Activated CD8-positive, alpha-beta memory T cell treated with anti-CD3 and anti-CD28 coated beads, Interleukin-2, amount 50 U/mL, for 48 hours (primary cell): ENCODE results near the gene GATA5.
"Not testable (repeated sequence)": the region's sequence is repeated elsewhere in the genome, so short reads cannot be mapped to it uniquely, and the experiment has no call there.

ENCODE experiments used
- DNase-seq: peaks from one replicate; pipeline ENCODE4 v3.0.0-alpha.2; 2020

Gene GATA5

DNA sequence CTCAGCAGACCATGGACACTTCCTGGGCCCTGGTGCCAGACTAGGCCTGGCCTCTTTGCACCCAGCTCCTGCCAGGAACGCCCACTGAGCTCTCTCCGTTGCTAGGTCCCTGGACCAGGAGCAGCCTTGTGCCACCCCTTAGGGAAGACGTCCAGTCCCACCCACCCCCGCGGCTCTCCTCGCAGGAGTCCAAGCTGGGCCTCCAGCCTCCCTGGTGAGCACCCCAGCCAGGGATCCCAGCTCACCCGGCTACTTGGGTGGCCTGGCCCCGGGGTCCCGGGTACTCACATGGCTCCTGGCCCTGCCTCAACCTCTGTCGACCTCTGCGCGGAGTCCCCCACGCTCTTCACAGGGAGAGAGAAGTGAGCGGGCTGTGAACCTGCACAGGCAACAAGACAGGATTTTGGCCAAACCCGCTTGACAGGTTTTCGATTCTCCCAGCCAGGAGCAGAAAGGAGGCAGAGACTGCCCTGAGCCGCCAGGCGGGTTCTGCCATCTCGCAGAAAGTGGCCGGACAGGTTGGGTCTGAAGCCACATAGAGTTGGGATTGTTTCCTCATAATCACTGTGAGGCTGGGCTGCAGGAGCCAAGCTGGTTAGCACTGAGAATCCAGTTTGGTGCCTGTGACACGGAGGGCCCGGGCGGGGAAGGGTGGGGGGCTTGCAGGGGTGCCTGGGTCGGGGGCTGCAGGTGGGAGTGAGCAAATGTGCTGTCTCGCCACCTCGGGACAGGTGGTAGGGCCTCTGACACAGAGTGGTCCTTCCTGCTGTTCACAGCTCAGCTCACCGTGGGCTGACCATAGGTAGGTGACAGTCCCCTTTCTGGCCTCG is 48.4 kb downstream of the GATA5 start, which contains the start of gene RBBP8NL:
Gene RBBP8NL, minus strand, starts transcription at position 368 of the 830 bp plus-strand sequence. CDS start 7,892 bp downstream, outside the sequence.
- DNase-seq: no peak

DNA sequence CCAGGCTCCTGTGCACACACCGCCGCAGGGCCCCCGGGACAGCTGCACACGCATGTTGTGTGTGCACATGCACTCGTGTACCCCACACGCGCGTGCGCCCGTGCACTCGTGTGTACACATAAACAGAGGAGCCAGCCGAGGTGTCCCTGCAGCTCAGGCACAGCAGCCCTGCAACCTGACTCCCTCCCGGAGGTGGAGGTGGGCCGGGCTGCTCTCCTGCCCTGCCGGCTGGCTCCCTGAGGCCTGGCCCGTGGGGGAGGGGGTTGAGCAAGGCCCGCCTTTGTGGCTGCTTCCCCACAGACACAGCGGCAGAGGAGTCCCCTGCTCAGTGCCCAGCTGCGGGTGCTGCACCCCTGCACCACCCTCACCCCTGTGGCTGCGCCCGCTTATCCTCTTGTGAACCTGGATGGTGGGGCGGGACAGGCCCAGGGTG is 49.1 kb downstream of the GATA5 start:
- DNase-seq: no peak

DNA sequence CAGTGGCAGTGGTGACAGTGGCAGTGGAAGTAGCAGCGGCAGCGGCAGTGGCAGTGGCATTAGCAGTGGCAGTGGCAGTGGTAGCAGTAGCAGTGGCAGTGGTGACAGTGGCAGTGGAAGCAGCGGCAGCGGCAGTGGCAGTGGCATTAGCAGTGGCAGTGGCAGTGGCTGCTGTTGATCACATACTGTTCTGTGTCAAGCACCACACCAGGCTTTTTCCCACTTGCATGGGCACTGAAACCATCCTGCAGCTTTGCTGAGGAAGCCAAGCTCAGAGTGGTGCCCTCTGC is 49.8 kb downstream of the GATA5 start:
- DNase-seq: not testable (repeated sequence)

GRCh38 chr20:62425281-62426058 is 50.3 kb downstream of the GATA5 start:
- no peak for DNase-seq

GRCh38 chr20:62424249-62425107 is 51.3 kb downstream of the GATA5 start:
- DNase-seq: no peak

DNA sequence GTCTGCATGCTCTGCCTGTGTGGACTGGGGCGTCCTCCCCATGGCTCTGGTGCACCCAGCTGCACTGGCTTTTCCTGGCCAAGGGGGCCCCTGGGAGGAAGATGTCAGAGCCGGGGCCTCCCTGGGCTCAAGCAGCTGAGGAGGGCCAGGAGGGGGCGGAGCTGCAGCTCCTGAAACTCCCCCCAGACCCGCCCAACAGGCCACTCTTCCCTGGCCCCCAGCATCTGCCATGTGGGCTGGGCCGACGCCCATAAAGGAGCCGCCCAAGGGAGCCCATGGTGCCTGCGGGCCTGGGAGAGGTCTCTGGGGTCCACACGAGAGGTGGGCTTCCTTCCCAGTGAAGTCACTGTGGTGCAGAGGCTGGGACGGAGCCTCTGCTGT is 52.5 kb downstream of the GATA5 start:
- DNase-seq: no peak

DNA sequence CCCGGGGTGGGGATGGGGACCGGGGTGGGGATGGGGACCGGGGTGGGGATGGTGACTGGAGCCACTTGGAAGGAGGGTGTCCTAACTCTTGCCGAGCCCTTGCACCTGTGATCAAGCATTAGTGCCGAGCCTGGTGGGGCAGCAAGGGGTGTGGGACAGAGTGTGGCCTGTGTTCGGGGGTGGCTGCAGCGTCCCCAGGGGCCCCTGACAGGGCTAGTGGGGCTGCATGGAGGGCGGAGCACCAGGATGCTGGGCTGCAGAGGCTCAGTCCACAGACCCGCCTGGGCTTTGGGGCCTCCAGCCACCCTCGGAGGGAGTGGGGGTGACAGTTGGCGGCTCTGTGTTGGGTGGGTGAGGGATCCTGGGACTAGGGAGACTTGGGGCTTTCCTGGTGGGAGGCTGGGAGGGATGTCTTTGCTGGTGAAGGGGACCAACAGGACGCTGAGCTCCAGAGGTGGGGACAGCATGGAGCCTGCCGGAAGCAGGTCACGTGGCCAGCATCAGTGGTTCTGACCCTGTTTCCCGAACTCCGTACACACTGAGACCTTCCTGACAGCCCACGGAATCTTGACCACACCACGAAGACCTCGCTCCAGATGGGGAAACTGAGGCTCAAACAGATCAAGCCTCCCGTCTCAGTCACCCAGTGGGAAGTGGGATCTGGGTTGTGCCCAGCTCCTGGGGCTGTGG is 53.0 kb downstream of the GATA5 start:
- no peak for DNase-seq

DNA sequence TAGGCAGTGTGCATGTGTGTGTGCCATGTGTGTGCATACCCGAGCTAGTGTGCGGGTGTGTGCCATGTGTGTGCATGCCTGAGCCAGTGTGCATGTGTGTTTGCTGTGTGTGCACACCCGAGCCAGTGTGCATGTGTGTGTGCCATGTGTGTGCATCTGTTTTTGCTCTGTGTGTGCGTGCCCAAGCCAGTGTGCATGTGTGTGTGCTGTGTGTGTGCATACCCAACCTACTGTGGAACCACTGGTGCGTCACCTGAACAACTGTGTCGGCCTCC is 54.1 kb downstream of the GATA5 start:
- no peak for DNase-seq

GRCh38 chr20:62420846-62421715 is 54.7 kb downstream of the GATA5 start:
- no peak for DNase-seq

- DNase-seq: no peak
These were observed 56.0 kb downstream of the GATA5 start for GRCh38 chr20:62419759-62420158.

- no peak for DNase-seq
These were observed 56.9 kb downstream of the GATA5 start for GRCh38 chr20:62418709-62419487.

- DNase-seq: no peak
These were observed 57.6 kb downstream of the GATA5 start for GRCh38 chr20:62417981-62418708.

DNA sequence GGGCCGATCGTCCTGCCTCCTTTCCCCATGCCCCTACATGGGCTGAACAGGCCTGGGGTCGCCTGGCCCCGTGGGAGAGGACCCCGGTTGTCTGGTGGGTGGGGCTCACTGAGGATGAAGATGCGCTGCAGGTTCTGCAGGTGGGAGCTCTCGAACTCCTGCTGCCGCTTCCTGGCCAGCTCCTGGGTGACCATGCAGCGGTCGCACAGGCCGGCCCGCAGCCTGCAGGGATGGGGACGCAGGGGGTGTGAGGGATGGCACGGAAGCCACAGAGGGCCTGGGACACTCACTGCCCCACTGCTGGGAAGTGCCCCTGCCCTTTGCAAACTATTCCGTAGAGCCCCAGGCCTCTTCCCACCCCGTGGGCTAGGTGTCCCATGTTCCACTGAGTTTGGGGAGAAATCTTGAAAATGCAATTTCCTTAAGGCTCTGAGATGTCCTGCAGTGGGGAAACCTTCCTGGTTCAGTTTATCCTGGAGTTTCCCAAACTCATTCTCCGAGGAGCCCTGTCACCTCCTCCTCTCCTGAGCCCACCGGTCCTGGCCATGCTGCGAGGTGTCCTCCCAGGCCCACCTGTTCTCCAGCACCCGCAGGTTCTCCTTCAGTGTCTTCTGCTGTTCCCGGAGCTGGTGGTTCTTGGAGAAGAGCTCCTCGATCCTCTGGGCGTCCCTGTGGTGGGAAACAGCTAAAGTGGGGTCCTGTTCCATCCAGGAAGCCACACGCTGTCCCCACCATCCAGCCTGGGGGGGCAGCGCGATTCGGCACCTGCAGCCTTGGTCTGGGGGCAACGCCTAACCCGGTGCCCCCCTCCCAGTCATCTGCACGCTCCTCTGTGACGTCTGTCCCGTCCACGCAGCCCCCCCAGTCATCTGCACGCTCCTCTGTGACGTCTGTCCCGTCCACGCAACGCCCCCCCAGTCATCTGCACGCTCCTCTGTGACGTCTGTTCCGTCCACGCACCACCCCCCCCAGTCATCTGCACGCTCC is 58.9 kb downstream of the GATA5 start:
- DNase-seq: no peak

DNA sequence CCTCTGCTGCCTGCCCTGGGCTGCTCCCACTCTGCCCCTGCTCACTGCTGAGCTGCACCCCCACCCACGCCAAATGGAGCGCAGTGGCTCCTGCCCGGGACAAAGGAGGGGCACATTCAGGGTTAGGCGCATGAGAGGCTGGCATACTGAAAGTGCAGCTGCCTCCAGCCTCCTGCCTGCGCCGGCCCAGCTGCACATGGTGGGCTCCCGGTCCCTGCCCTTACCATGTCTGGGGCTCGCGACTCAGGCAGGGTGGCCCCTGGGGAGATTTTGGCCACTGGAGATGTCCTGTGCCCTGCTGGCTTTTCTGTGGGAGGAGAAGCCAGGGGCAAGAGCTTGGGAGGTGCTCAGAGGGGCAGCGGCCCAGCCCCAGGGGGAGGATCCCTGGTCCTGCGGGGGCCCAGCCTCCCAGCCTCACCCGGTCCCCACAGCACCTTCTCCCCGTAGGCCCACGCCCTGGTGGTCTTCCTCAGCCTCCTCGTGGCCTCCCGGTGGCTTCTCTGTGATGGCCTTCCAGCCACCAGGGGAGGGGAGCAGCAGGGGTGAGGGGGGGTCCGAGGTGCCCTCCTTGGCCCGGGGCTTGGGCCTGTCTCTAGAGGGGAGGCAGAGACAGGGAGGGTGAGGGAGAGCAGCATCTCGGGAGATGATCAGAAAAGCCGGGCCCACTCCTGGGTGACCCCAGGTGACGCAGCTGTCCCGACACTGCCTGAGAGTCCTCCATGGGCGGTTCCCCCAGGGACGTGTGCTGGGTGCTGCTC is 60.3 kb downstream of the GATA5 start:
- no peak for DNase-seq

GRCh38 chr20:62413896-62414481 is 61.8 kb downstream of the GATA5 start:
- no peak for DNase-seq
